ENCODE data around the gene DAO. TPM values are rescaled to one million over a fixed set of nuclear protein-coding genes. Genes with fewer than 3 reads are reported as not detected.

The DAO gene
- total and polyA plus RNA-seq, 2 donors: 0.05 to 0.07 TPM

- no peak for DNase-seq (ENCODE audit: low read depth in 6 of 9, low spot score in 9 of 9)
- WGBS: 99% methylated on average over 2 of the region's 2 CpGs
- Histone ChIP-seq H3K27ac (ENCODE audit: low read depth in 1 of 2, low read length in 1 of 2) (no peak overlapping the region), H3K9me3 (ENCODE audit: control insufficient read depth in 2 of 2, insufficient read depth in 1 of 2, low read length in 1 of 2) (no peaks in the 10 kb centered on the region), H3K4me3 (ENCODE audit: low read length in 2 of 2) (no peak overlapping the region), H3K36me3 (ENCODE audit: control insufficient read depth in 2 of 2, insufficient read depth in 2 of 2, low read length in 1 of 2) (peaks cover 8 to 19% of the 10 kb centered on the region in 2 donors), H3K4me1 (ENCODE audit: control insufficient read depth in 2 of 2, insufficient read depth in 2 of 2, low read length in 2 of 2) (no peaks in the 10 kb centered on the region), H3K27me3 (ENCODE audit: control insufficient read depth in 2 of 2, insufficient read depth in 1 of 2, low read length in 1 of 2) (no peaks in the 10 kb centered on the region)
Measured at GRCh38 chr12:108845696-108846095, 34.2 kb upstream of the DAO start.

- Histone ChIP-seq H3K36me3 (ENCODE audit: control insufficient read depth in 2 of 2, insufficient read depth in 2 of 2, low read length in 1 of 2) (peaks cover 8 to 19% of the 10 kb centered on the region in 2 donors), H3K4me1 (ENCODE audit: control insufficient read depth in 2 of 2, insufficient read depth in 2 of 2, low read length in 2 of 2) (no peaks in the 10 kb centered on the region), H3K27ac (ENCODE audit: low read depth in 1 of 2, low read length in 1 of 2) (no peak overlapping the region), H3K4me3 (ENCODE audit: low read length in 2 of 2) (no peak overlapping the region), H3K9me3 (ENCODE audit: control insufficient read depth in 2 of 2, insufficient read depth in 1 of 2, low read length in 1 of 2) (no peaks in the 10 kb centered on the region), H3K27me3 (ENCODE audit: control insufficient read depth in 2 of 2, insufficient read depth in 1 of 2, low read length in 1 of 2) (no peaks in the 10 kb centered on the region)
- WGBS: 95% methylated on average over 5 of the region's 5 CpGs
- DNase-seq (ENCODE audit: low read depth in 6 of 9, low spot score in 9 of 9): no peak
Measured at GRCh38 chr12:108846290-108846701, 33.6 kb upstream of the DAO start.

GRCh38 chr12:108847705-108848104, 32.2 kb upstream of the DAO start:
- no peak for DNase-seq (ENCODE audit: low read depth in 6 of 9, low spot score in 9 of 9)
- no peak overlapping the region for H3K4me3 ChIP-seq (ENCODE audit: low read length in 2 of 2)
- H3K36me3 ChIP-seq (ENCODE audit: control insufficient read depth in 2 of 2, insufficient read depth in 2 of 2, low read length in 1 of 2): peaks cover 8 to 19% of the 10 kb centered on the region in 2 donors
- H3K27ac ChIP-seq (ENCODE audit: low read depth in 1 of 2, low read length in 1 of 2): no peak overlapping the region
- no peaks in the 10 kb centered on the region for H3K27me3 ChIP-seq (ENCODE audit: control insufficient read depth in 2 of 2, insufficient read depth in 1 of 2, low read length in 1 of 2)
- no peaks in the 10 kb centered on the region for H3K9me3 ChIP-seq (ENCODE audit: control insufficient read depth in 2 of 2, insufficient read depth in 1 of 2, low read length in 1 of 2)
- 98% methylated on average over 10 of the region's 10 CpGs for WGBS
- H3K4me1 ChIP-seq (ENCODE audit: control insufficient read depth in 2 of 2, insufficient read depth in 2 of 2, low read length in 2 of 2): no peaks in the 10 kb centered on the region

GRCh38 chr12:108849660-108850059, 30.2 kb upstream of the DAO start:
- no peak for DNase-seq (ENCODE audit: low read depth in 6 of 9, low spot score in 9 of 9)
- Histone ChIP-seq H3K9me3 (ENCODE audit: control insufficient read depth in 2 of 2, insufficient read depth in 1 of 2, low read length in 1 of 2) (no peaks in the 10 kb centered on the region), H3K27me3 (ENCODE audit: control insufficient read depth in 2 of 2, insufficient read depth in 1 of 2, low read length in 1 of 2) (no peaks in the 10 kb centered on the region), H3K4me1 (ENCODE audit: control insufficient read depth in 2 of 2, insufficient read depth in 2 of 2, low read length in 2 of 2) (peaks cover 0 to 3% of the 10 kb centered on the region in 2 donors), H3K4me3 (ENCODE audit: low read length in 2 of 2) (no peak overlapping the region), H3K27ac (ENCODE audit: low read depth in 1 of 2, low read length in 1 of 2) (no peak overlapping the region), H3K36me3 (ENCODE audit: control insufficient read depth in 2 of 2, insufficient read depth in 2 of 2, low read length in 1 of 2) (peaks cover 8 to 15% of the 10 kb centered on the region in 2 donors)

- Histone ChIP-seq H3K27ac (ENCODE audit: low read depth in 1 of 2, low read length in 1 of 2) (no peak overlapping the region), H3K27me3 (ENCODE audit: control insufficient read depth in 2 of 2, insufficient read depth in 1 of 2, low read length in 1 of 2) (no peaks in the 10 kb centered on the region), H3K9me3 (ENCODE audit: control insufficient read depth in 2 of 2, insufficient read depth in 1 of 2, low read length in 1 of 2) (no peaks in the 10 kb centered on the region), H3K4me1 (ENCODE audit: control insufficient read depth in 2 of 2, insufficient read depth in 2 of 2, low read length in 2 of 2) (peaks cover 0 to 6% of the 10 kb centered on the region in 2 donors), H3K4me3 (ENCODE audit: low read length in 2 of 2) (no peak overlapping the region), H3K36me3 (ENCODE audit: control insufficient read depth in 2 of 2, insufficient read depth in 2 of 2, low read length in 1 of 2) (peaks cover 8 to 15% of the 10 kb centered on the region in 2 donors)
- no peak for DNase-seq (ENCODE audit: low read depth in 6 of 9, low spot score in 9 of 9)
- WGBS: 79% methylated on average over 9 of the region's 9 CpGs
Measured at GRCh38 chr12:108850854-108851573, 28.9 kb upstream of the DAO start.

GRCh38 chr12:108852674-108853309, 27.1 kb upstream of the DAO start:
- no peak overlapping the region for H3K4me3 ChIP-seq (ENCODE audit: low read length in 2 of 2)
- no peak for DNase-seq (ENCODE audit: low read depth in 6 of 9, low spot score in 9 of 9)
- peak overlapping the region in 1 of 2 donors; percentile 14 for H3K27ac ChIP-seq (ENCODE audit: low read depth in 1 of 2, low read length in 1 of 2)
- no peaks in the 10 kb centered on the region for H3K27me3 ChIP-seq (ENCODE audit: control insufficient read depth in 2 of 2, insufficient read depth in 1 of 2, low read length in 1 of 2)
- H3K9me3 ChIP-seq (ENCODE audit: control insufficient read depth in 2 of 2, insufficient read depth in 1 of 2, low read length in 1 of 2): no peaks in the 10 kb centered on the region
- H3K36me3 ChIP-seq (ENCODE audit: control insufficient read depth in 2 of 2, insufficient read depth in 2 of 2, low read length in 1 of 2): peaks cover 5 to 8% of the 10 kb centered on the region in 2 donors
- H3K4me1 ChIP-seq (ENCODE audit: control insufficient read depth in 2 of 2, insufficient read depth in 2 of 2, low read length in 2 of 2): peaks cover 0 to 16% of the 10 kb centered on the region in 2 donors
- WGBS: 95% methylated on average over 16 of the region's 16 CpGs

- Histone ChIP-seq H3K4me1 (ENCODE audit: control insufficient read depth in 2 of 2, insufficient read depth in 2 of 2, low read length in 2 of 2) (peaks cover 3 to 18% of the 10 kb centered on the region in 2 donors), H3K4me3 (ENCODE audit: low read length in 2 of 2) (no peak overlapping the region), H3K27ac (ENCODE audit: low read depth in 1 of 2, low read length in 1 of 2) (peak overlapping the region in 1 of 2 donors; percentile 52), H3K9me3 (ENCODE audit: control insufficient read depth in 2 of 2, insufficient read depth in 1 of 2, low read length in 1 of 2) (no peaks in the 10 kb centered on the region), H3K27me3 (ENCODE audit: control insufficient read depth in 2 of 2, insufficient read depth in 1 of 2, low read length in 1 of 2) (peaks cover 0 to 4% of the 10 kb centered on the region in 2 donors), H3K36me3 (ENCODE audit: control insufficient read depth in 2 of 2, insufficient read depth in 2 of 2, low read length in 1 of 2) (peaks cover 0 to 5% of the 10 kb centered on the region in 2 donors)
- 97% methylated on average over 10 of the region's 10 CpGs for WGBS
- DNase-seq (ENCODE audit: low read depth in 6 of 9, low spot score in 9 of 9): no peak
Measured at GRCh38 chr12:108853426-108853825, 26.5 kb upstream of the DAO start.

GRCh38 chr12:108853981-108854446, 25.9 kb upstream of the DAO start:
- 97% methylated on average over 1 of the region's 1 CpG for WGBS
- Histone ChIP-seq H3K9me3 (ENCODE audit: control insufficient read depth in 2 of 2, insufficient read depth in 1 of 2, low read length in 1 of 2) (no peaks in the 10 kb centered on the region), H3K4me3 (ENCODE audit: low read length in 2 of 2) (no peak overlapping the region), H3K27ac (ENCODE audit: low read depth in 1 of 2, low read length in 1 of 2) (no peak overlapping the region), H3K36me3 (ENCODE audit: control insufficient read depth in 2 of 2, insufficient read depth in 2 of 2, low read length in 1 of 2) (no peaks in the 10 kb centered on the region), H3K4me1 (ENCODE audit: control insufficient read depth in 2 of 2, insufficient read depth in 2 of 2, low read length in 2 of 2) (peaks cover 3 to 24% of the 10 kb centered on the region in 2 donors), H3K27me3 (ENCODE audit: control insufficient read depth in 2 of 2, insufficient read depth in 1 of 2, low read length in 1 of 2) (peaks cover 0 to 10% of the 10 kb centered on the region in 2 donors)
- no peak for DNase-seq (ENCODE audit: low read depth in 6 of 9, low spot score in 9 of 9)

All from thymus (tissue), 11 donors.